ENCODE data around the gene SATB2.

GRCh38 chr2:199384043-199384442, 73.7 kb downstream of the SATB2 start:
- no peak for TF ChIP-seq CTCF (IDR thresholded peaks at IDR 0.05; ENCODE audit: low read length)
- TF ChIP-seq EZH2 (IDR thresholded peaks at IDR 0.05; ENCODE audit: borderline replicate concordance, low read length) = no peak

Data from OCI-LY1 (cell line).